ENCODE measurements around the gene ZNF524.
A peak's percentile ranks its signal among the peaks of the same experiment; 100 is the strongest.

Gene ZNF524

DNA sequence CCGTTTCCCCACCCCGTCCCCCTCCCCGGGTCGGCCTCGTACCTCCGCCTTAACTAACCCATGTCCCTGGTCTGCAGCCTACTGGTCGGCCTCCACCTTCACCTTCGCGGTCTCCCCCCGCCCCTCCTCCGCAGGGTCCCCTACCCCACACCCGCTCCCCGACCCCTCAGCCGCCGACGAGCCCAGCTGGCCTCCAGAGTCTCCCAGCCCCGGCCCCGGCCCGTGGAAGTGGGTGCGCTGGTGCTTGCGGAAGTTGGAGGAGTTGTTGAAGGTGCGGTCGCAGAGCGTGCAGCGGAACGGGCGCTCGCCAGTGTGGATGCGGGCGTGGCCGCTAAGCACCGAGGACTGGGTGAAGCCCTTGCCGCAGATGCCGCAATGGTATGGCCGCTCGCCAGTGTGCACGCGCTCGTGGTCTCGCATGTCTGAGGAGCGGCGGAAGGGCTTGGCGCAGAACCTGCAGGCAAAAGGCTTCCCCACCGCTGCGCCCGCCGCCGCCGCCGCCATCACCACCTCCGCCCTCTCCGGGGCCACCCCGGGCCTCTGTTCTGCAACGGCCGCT is 21.7 kb downstream of the ZNF524 start:
- Histone ChIP-seq H3K4me3 (no peak overlapping the region), H3K27ac (no peak overlapping the region)
- TF ChIP-seq, protein P1, sequence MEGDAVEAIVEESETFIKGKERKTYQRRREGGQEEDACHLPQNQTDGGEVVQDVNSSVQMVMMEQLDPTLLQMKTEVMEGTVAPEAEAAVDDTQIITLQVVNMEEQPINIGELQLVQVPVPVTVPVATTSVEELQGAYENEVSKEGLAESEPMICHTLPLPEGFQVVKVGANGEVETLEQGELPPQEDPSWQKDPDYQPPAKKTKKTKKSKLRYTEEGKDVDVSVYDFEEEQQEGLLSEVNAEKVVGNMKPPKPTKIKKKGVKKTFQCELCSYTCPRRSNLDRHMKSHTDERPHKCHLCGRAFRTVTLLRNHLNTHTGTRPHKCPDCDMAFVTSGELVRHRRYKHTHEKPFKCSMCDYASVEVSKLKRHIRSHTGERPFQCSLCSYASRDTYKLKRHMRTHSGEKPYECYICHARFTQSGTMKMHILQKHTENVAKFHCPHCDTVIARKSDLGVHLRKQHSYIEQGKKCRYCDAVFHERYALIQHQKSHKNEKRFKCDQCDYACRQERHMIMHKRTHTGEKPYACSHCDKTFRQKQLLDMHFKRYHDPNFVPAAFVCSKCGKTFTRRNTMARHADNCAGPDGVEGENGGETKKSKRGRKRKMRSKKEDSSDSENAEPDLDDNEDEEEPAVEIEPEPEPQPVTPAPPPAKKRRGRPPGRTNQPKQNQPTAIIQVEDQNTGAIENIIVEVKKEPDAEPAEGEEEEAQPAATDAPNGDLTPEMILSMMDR (IDR thresholded peaks at IDR 0.05): no peak
- DNase-seq (ENCODE audit: low spot score): no peak

- Histone ChIP-seq H3K4me3 (no peak overlapping the region), H3K27ac (no peak overlapping the region)
- no peak for DNase-seq (ENCODE audit: low spot score)
- TF ChIP-seq, protein P1 (IDR thresholded peaks at IDR 0.05): no peak
Measured at GRCh38 chr19:55622242-55622969, 22.3 kb downstream of the ZNF524 start.

DNA sequence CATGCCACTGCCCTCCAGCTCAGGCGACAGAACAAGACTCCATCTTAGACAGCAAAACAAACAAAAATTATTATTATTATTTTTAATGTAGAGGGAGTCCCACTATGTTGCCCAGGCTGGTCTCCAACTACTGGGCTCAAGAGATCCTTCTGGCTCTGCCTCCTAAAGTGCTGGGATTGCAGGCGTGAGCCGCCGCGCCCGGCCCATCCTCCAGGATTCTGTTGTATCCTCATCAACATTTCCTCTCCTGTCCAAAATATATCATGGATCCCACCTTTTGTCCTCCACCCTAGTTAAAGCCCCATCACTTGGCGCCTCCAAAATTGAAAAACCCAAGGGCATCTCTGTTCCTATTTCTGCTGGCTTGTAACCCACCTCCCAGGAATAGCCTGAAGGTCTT is 23.0 kb downstream of the ZNF524 start:
- TF ChIP-seq, protein P1 (IDR thresholded peaks at IDR 0.05): no peak
- H3K4me3 ChIP-seq: no peak overlapping the region
- DNase-seq (ENCODE audit: low spot score): no peak
- peak overlapping the region in 1 of 2 donors; percentile 99 for H3K27ac ChIP-seq

GRCh38 chr19:55623561-55623960 is 23.5 kb downstream of the ZNF524 start:
- Histone ChIP-seq H3K27ac (peak overlapping the region; percentile 94 to 99), H3K4me3 (peak overlapping the region; percentile 84)
- TF ChIP-seq, protein P1 (IDR thresholded peaks at IDR 0.05): no peak
- DNase-seq (ENCODE audit: low spot score): no peak

DNA sequence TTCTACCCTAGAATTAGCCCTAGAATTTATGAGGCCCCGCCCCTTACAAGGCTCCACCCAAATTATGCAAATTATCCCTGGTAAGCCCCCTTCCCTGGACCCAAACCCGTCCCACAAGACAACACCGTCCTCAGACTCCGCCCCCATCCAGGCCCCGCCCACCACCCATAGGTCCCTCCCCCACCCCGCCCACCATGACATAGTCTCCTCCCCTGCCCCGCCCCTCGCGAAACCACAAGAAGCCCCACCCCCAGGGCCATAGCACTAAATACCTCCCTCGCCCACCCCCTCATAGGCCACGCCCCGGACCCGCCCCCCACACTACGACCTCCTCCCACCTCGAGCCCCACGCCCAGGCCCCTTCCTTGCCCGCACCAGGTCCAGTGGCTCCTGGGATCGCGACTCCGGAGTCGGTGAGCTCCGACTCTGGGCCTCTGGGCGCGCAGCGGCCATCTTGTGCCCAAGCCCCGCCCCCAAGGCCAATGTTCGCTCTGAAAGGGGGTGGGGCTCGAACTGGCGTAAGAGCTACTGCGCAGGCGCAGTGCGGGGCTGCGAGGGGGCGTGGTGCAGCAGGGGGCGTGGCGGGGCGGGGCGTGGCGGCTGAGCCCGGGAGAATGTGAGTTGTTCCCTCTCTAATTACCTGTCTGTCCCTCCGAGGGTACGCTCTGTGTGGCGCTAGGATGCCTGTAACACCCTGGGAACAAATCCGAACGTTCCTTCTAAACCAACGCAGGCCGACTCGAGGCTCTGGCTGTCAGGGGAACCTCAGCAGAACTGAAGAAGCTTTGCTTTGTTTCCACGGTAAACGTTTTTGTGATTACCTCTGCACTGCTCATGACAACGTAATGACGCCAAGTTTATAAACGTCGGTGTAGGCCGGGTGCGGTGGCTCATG is 24.3 kb downstream of the ZNF524 start, which contains the start of gene ZNF784:
Gene ZNF784 (minus strand): TSS at position 458 of the 895 bp plus-strand sequence. CDS start 5 bp downstream, at position 453.
- peak; percentile 93 for DNase-seq (ENCODE audit: low spot score)
- peak within 1 kb of the TSS; percentile 84 for H3K4me3 ChIP-seq
- H3K27ac ChIP-seq: peak within 1 kb of the TSS; percentile 94 to 99
- TF ChIP-seq, protein P1 (IDR thresholded peaks at IDR 0.05): no peak

GRCh38 chr19:55625004-55625326 is 24.9 kb downstream of the ZNF524 start:
- H3K27ac ChIP-seq: peak overlapping the region; percentile 94 to 99
- no peak for DNase-seq (ENCODE audit: low spot score)
- H3K4me3 ChIP-seq: peak overlapping the region; percentile 84
- TF ChIP-seq, protein P1 (IDR thresholded peaks at IDR 0.05): no peak

All from coronary artery (tissue), 2 donors.